Small intestine (tissue), 7 donors: Measurements from ENCODE around the gene ATL3. TPM values are rescaled to one million over a fixed set of nuclear protein-coding genes. Genes with fewer than 3 reads are reported as not detected.

ENCODE experiments used
- DNase-seq, 2 donors: peaks; one replicate each; pipeline versions ENCODE4 v3.0.0 to v3.0.0-alpha.2; 2013
- FAIRE-seq: peaks from 2 replicates; lab custom pipeline; 2012; peaks lifted over from hg19 to GRCh38; lab: Jason Lieb, UNC
- H3K27ac ChIP-seq, 3 donors: one replicate each; pipeline ENCODE4 v1.5.1; 2013; ENCODE audit warnings: low read length in 2 of 3, mild to moderate bottlenecking in 2 of 3, control low read depth in 1 of 3, inconsistent platforms in 1 of 3, low read depth in 1 of 3, moderate library complexity in 1 of 3
- H3K27me3 ChIP-seq, 3 donors: one replicate each; pipeline ENCODE4 v1.6.1; 2013; ENCODE audit warnings: low read length in 3 of 3, inconsistent platforms in 1 of 3; ENCODE audit not compliant: control insufficient read depth in 3 of 3, insufficient read depth in 3 of 3
- H3K36me3 ChIP-seq, 3 donors: one replicate each; pipeline ENCODE4 v1.6.1; 2013; ENCODE audit warnings: low read length in 3 of 3, inconsistent platforms in 1 of 3, low read depth in 1 of 3, mild to moderate bottlenecking in 1 of 3, moderate library complexity in 1 of 3; ENCODE audit not compliant: control insufficient read depth in 3 of 3, insufficient read depth in 2 of 3
- H3K4me1 ChIP-seq, 3 donors: one replicate each; pipeline ENCODE4 v1.6.1; 2013; ENCODE audit warnings: low read length in 2 of 3, inconsistent platforms in 1 of 3, low read depth in 1 of 3, mild to moderate bottlenecking in 1 of 3, moderate library complexity in 1 of 3; ENCODE audit not compliant: control insufficient read depth in 3 of 3, insufficient read depth in 2 of 3
- H3K4me3 ChIP-seq, 3 donors: one replicate each; pipeline ENCODE4 v1.5.1; 2013; ENCODE audit warnings: low read length in 3 of 3, control low read depth in 1 of 3, inconsistent platforms in 1 of 3, low read depth in 1 of 3, mild to moderate bottlenecking in 1 of 3, moderate library complexity in 1 of 3
- H3K9me3 ChIP-seq, 2 donors: one replicate each; pipeline ENCODE4 v1.6.1; 2013; ENCODE audit warnings: low read depth in 1 of 2, low read length in 1 of 2; ENCODE audit not compliant: control insufficient read depth in 2 of 2, insufficient read depth in 1 of 2
- WGBS, 3 donors: extraction: QIAGEN DNeasy Blood & Tissue Kit; methylation state at CpG; one replicate each; pipeline ENCODE4 v1.1.7; 2013; 5-methylcytosine and 5-hydroxymethylcytosine counted together
- polyA plus RNA-seq, 4 donors: library from polyadenylated mRNA; stranded (reverse) in 3 of 4; unstranded in 1 of 4; fragments of 200-250 nt in 3 of 4; fragments of 120-200 nt in 1 of 4; gene quantifications; one replicate each; pipeline versions ENCODE4 v1.2.1 to v1.2.3, GENCODE V29; 2013
- donor health status: healthy with polysubstance abuse.
- donor health status: control.
- donor health status: control.
- donor health status: Bipolar disorder and iron deficiency.
- donor health status: healthy.

ATL3 gene
- polyA plus RNA-seq, 4 donors: 4.6 to 11.6 (median 8.3) TPM

DNA sequence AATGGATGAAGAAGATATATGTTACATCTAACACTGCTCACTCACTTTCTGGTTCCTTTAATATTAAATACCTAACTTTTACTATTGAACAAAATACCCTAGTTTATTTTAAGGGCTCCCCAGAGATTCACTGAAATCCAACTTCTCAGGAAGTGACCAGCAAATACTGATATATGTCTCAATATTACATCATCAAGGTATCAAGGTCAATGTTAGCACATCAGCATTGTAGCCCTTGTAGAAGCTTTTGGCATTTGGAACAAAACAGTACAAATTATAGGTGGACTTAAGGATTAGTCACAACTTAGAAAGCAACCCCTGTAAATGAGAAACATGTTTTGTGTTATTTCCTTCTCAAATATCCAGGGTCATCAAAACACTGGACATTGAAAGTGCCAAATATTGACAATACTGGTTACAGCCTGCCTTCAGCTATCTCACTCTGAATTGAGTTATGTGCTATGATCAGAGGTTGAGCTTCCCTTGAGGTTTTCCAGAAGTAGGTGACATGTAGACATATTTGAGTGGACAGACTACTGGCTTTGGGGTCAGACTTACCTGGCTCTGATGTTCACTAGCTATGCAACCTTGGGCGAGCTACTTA, 1.9 kb upstream of the ATL3 start:
- DNase-seq: no peak
- H3K36me3 ChIP-seq: no peaks in the 10 kb centered on the region
- no peak overlapping the region for H3K4me3 ChIP-seq
- 84 to 87% (median 86%) methylated on average over 1 of the region's 1 CpG for WGBS, 3 donors
- no peaks in the 10 kb centered on the region for H3K27me3 ChIP-seq
- no peak overlapping the region for H3K27ac ChIP-seq
- no peaks in the 10 kb centered on the region for H3K9me3 ChIP-seq
- no peak for FAIRE-seq
- peaks cover 0 to 4% (median 0%) of the 10 kb centered on the region in 3 donors for H3K4me1 ChIP-seq

DNA sequence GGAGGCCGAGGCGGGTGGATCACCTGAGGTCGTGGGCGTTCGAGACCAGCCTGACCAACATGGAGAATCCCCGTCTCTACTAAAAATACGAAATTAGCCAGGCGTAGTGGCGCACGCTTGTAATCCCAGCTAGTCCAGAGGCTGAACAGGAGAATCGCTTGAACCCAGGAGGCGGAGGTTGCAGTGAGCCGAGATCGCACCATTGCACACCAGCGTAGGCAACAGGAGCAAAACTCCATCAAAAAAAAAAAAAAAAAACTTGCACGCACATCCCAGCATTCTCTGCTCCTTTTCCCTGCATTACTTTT, 934 bp upstream of the ATL3 start:
- H3K27ac ChIP-seq: no peak overlapping the region
- WGBS, 3 donors: 97 to 98% (median 98%) methylated on average over 16 of the region's 16 CpGs
- no peak for DNase-seq
- peaks cover 0 to 5% (median 0%) of the 10 kb centered on the region in 3 donors for H3K4me1 ChIP-seq
- no peak for FAIRE-seq
- no peaks in the 10 kb centered on the region for H3K27me3 ChIP-seq
- H3K4me3 ChIP-seq: no peak overlapping the region
- no peaks in the 10 kb centered on the region for H3K36me3 ChIP-seq
- no peaks in the 10 kb centered on the region for H3K9me3 ChIP-seq

DNA sequence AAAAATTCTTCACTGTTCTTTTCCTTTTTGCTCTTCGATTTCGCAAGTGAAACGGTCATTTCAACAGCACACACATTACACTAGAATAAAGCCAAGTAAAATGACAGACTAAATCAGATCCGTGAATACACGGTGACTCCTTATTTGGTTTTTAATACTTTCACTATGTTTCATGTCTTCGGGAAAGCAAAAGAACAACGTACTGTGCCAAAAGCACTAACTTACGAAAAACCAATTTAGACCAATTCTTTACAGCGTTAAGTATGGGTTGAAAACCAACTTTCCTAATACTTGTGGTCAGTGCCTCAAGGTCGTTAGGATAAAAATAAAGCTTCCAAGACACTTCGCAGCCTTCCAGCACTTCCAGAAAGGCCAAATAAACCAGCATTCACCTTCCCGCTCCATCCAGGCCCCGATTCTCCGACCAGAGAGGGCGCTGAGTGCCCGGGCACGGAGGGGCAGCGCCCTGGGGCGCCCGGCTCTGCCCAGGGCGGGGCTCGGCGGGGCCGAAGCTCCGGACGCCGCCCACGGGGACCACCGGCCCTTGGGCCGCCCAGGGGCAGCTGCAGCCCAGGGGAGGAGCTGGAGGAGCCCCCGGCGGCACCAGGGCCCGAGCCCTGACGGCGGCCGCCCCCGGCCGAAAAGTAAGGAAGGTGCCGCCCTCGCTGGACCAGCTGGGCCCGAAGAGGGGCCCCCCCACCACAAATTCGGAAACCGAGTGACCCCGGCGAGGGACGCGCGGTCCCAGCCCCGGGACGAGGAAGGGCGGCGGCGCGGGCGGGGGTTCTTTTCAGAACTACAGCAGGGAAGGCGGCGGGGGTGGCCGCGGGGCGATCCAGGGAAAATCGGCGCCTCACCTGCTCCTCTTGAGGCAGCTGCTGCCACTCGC, 499 bp downstream of the ATL3 start:
- peak; percentile 59 to 69 for DNase-seq
- peak overlapping the region; percentile 65 to 99 (median 66) for H3K4me3 ChIP-seq
- FAIRE-seq: no peak
- 3 to 5% (median 3%) methylated on average over 44 to 63 of the region's 63 CpGs for WGBS, 3 donors
- no peaks in the 10 kb centered on the region for H3K36me3 ChIP-seq
- H3K27me3 ChIP-seq: no peaks in the 10 kb centered on the region
- peaks cover 0 to 5% (median 0%) of the 10 kb centered on the region in 3 donors for H3K4me1 ChIP-seq
- H3K27ac ChIP-seq: peak overlapping the region; percentile 57 to 91 (median 87)
- H3K9me3 ChIP-seq: no peaks in the 10 kb centered on the region

DNA sequence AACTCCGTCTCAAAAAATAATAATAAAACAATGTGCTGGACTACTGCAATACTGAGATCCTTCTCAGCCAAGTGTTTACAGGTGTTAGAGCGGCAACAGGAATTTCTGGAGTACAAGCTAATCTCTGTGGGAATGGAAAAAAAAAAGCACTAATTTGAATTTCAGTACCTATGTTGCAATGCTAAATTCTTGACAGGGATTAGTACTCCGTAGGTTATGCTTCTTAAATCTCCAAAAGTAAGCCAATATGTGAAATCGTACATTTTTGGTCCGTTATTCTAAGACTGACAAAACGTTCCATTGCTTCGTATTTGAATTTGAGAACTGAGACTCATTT, 1.1 kb downstream of the ATL3 start:
- no peaks in the 10 kb centered on the region for H3K36me3 ChIP-seq
- H3K4me3 ChIP-seq: peak overlapping the region in 2 of 3 donors; percentile 66 to 99
- no peaks in the 10 kb centered on the region for H3K27me3 ChIP-seq
- FAIRE-seq (no peak), DNase-seq (no peak)
- H3K27ac ChIP-seq: peak overlapping the region in 1 of 3 donors; percentile 27
- no peaks in the 10 kb centered on the region for H3K9me3 ChIP-seq
- WGBS, 3 donors: 50 to 69% (median 57%) methylated on average over 7 of the region's 7 CpGs
- peaks cover 0 to 5% (median 0%) of the 10 kb centered on the region in 3 donors for H3K4me1 ChIP-seq

DNA sequence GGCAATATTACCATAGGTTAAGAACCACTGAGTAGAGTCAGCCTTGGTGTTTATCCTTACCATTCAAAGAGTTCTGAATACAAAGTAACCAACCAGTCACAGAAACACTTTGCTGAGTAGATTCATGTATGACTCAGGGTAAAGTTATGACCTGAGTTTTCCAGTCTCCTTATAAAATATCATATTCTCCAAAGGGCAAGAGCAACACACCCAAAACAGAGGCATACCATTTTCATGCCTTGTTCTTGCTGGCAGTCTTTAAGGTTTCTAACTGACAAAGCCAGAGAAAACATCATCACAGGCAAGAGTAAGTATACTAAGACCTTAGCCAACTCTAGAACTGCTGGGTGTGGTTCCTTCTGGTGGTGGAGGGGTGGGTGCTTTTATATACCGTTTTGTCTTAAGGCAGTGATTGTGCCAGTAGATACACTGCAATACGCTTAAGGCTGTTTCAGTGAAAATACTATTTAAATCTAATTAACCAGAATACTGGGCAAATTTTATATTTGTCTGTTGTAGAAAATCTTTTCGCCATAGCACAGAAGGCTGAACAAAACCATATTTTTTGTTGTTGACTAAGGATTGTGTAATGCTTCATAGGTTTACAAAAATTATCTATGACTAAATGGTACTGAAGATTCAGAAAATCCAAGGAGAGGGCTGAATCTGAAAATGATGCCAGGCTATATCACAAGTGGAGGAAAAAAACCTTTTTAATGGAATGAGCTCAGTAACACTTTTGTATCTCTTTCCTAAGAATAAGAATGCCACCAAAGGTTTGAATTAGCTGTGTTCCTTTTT, 3.0 kb downstream of the ATL3 start:
- H3K27me3 ChIP-seq: no peaks in the 10 kb centered on the region
- FAIRE-seq (no peak), DNase-seq (no peak)
- H3K27ac ChIP-seq: no peak overlapping the region
- WGBS, 3 donors: 65 to 68% (median 65%) methylated on average over 3 of the region's 3 CpGs
- H3K4me3 ChIP-seq: no peak overlapping the region
- H3K4me1 ChIP-seq: peaks cover 0 to 5% (median 0%) of the 10 kb centered on the region in 3 donors
- H3K9me3 ChIP-seq: no peaks in the 10 kb centered on the region
- no peaks in the 10 kb centered on the region for H3K36me3 ChIP-seq

DNA sequence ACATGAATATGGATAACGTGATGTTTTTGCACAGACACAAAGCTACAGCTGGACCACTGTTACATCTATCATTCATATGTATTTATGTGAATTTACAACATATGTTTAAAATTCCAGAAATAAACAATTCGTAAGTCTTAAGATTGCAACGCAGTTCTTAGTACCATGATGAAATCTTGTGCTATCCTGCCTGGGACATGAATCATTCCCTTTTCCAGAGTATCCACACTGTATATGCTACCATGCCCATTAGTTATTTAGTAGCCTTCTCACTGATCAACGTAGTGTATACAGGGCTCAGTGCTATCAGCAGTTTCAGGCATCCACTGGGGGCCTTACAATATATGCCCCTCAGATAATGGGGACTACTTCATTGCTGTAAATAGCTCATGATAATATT, 4.3 kb downstream of the ATL3 start:
- H3K4me3 ChIP-seq: no peak overlapping the region
- no peak for DNase-seq
- no peak for FAIRE-seq
- H3K9me3 ChIP-seq: no peaks in the 10 kb centered on the region
- no peaks in the 10 kb centered on the region for H3K36me3 ChIP-seq
- H3K27ac ChIP-seq: no peak overlapping the region
- H3K4me1 ChIP-seq: peaks cover 0 to 5% (median 0%) of the 10 kb centered on the region in 3 donors
- WGBS, 3 donors: 75 to 86% (median 85%) methylated on average over 4 of the region's 4 CpGs
- no peaks in the 10 kb centered on the region for H3K27me3 ChIP-seq

DNA sequence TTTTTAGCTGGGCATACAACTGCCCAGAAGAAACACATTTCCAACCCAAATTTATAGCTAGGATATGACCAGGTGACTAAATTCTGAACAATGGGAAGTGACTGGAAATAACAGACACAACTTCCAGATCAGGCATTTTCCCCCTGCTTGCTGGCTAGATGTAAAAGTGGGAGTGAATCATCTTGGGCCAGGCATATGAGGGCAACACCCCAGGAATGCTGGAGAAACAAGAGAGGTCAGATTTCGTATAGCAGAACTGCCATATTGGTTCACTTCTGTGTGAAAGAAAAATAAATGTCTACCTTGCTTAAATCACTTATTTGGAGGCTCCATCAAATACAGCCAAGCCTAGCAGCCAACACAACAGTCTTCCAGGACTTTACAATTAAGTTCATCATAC, 7.4 kb downstream of the ATL3 start:
- H3K9me3 ChIP-seq: no peaks in the 10 kb centered on the region
- WGBS, 3 donors: 0% methylated on average over 1 of the region's 1 CpG
- FAIRE-seq: no peak

DNA sequence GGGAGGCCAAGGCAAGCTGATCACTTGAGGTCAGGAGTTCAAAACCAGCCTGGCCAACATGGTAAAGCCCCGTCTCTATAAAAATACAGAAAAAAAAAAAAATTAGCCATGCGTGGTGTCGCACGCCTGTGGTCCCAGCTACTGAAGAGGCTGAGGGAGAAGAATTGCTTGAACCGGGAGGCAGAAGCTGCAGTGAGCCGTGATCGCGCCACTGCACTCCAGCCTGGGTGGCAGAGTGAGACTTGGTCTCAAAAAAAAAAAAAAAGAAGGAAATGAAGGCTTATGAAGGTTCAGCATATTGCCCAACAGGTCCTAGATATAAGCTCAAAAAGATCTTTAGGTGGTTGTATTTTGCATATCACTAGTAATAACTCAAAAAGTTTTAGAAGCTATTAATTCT, 10.2 kb downstream of the ATL3 start:
- no peaks in the 10 kb centered on the region for H3K27me3 ChIP-seq
- DNase-seq (no peak), FAIRE-seq (no peak)
- no peaks in the 10 kb centered on the region for H3K9me3 ChIP-seq
- no peak overlapping the region for H3K4me3 ChIP-seq
- H3K36me3 ChIP-seq: peaks cover 0 to 2% (median 0%) of the 10 kb centered on the region in 3 donors
- 87 to 94% (median 93%) methylated on average over 8 of the region's 8 CpGs for WGBS, 3 donors
- no peaks in the 10 kb centered on the region for H3K4me1 ChIP-seq
- H3K27ac ChIP-seq: no peak overlapping the region

More for the DNA sequence above, 7.4 kb downstream of the ATL3 start:
- Histone ChIP-seq H3K4me1 (peaks cover 0 to 2% (median 0%) of the 10 kb centered on the region in 3 donors), H3K4me3 (no peak overlapping the region), H3K27me3 (no peaks in the 10 kb centered on the region), H3K36me3 (no peaks in the 10 kb centered on the region), H3K27ac (no peak overlapping the region)
- DNase-seq: no peak
